PC-9 (cell line): Measurements from ENCODE around the gene EYS. TPM values are rescaled to one million over a fixed set of nuclear protein-coding genes. Genes with fewer than 3 reads are reported as not detected.

ENCODE experiments used
- BruUV-seq: library from RNA; stranded (reverse); fragments of 400-500 nt; replicated peaks from 2 replicates; lab custom pipeline; 2021; lab: Mats Ljungman, UMichigan
- CTCF ChIA-PET: fragments of 300-600 bp; sonication (Branson Sonifier 250); formaldehyde crosslinking; loops from one replicate; lab custom pipeline; 2022; ENCODE audit warnings: antibody characterized with exemption; lab: Charles Lee
- POLR2A ChIA-PET: fragments of 300-600 bp; sonication (Branson Sonifier 250); formaldehyde crosslinking; loops from one replicate; lab custom pipeline; 2022; ENCODE audit warnings: antibody characterized with exemption; ENCODE audit not compliant: unreplicated experiment; lab: Charles Lee
- DNase-seq, 2 experiments: peaks; one replicate each; pipeline versions ENCODE4 v3.0.0 to v3.0.0-alpha.2; 2015 to 2022; ENCODE audit warnings: mixed read lengths in 1 of 2
- H2AFZ ChIP-seq: fragments of 200-600 bp; sonication (generic); 2 replicates; pipeline ENCODE4 v1.8.1; 2017; ENCODE audit warnings: antibody characterized with exemption
- H3F3A ChIP-seq: fragments of 200-600 bp; sonication (generic); 2 replicates; pipeline ENCODE4 v1.8.1; 2017; ENCODE audit warnings: antibody characterized with exemption, mild to moderate bottlenecking, low read depth; ENCODE audit not compliant: insufficient read depth
- H3K27ac ChIP-seq: fragments of 200-600 bp; sonication (generic); 2 replicates; pipeline ENCODE4 v1.6.1; 2016; ENCODE audit warnings: mixed run types
- H3K27me3 ChIP-seq: fragments of 200-600 bp; sonication (generic); 2 replicates; pipeline ENCODE4 v1.6.1; 2016; ENCODE audit warnings: low read depth, mixed run types; ENCODE audit not compliant: insufficient read depth
- H3K36me3 ChIP-seq: fragments of 200-600 bp; sonication (generic); 2 replicates; pipeline ENCODE4 v1.6.1; 2016; ENCODE audit warnings: low read depth, mixed run types
- H3K4me1 ChIP-seq: fragments of 200-600 bp; sonication (generic); replicated peaks from 2 replicates; pipeline ENCODE4 v1.6.1; 2016; ENCODE audit warnings: mixed run types; ENCODE audit not compliant: insufficient read depth
- H3K4me2 ChIP-seq: fragments of 200-600 bp; sonication (generic); 2 replicates; pipeline ENCODE4 v1.6.1; 2017; ENCODE audit warnings: mixed run types
- H3K4me3 ChIP-seq: fragments of 200-600 bp; sonication (generic); 2 replicates; pipeline ENCODE4 v1.6.1; 2016; ENCODE audit warnings: mixed run types
- H3K79me2 ChIP-seq: fragments of 200-600 bp; sonication (generic); 2 replicates; pipeline ENCODE4 v1.6.1; 2017; ENCODE audit warnings: low read depth, mixed run types
- H3K9me2 ChIP-seq: fragments of 200-600 bp; sonication (generic); 2 replicates; pipeline ENCODE4 v1.8.1; 2017; ENCODE audit warnings: mild to moderate bottlenecking; ENCODE audit not compliant: insufficient read depth
- H3K9me3 ChIP-seq: fragments of 200-600 bp; sonication (generic); 2 replicates; pipeline ENCODE4 v1.8.1; 2016; ENCODE audit warnings: low read depth; ENCODE audit not compliant: insufficient read depth
- H4K20me1 ChIP-seq: fragments of 200-600 bp; sonication (generic); 2 replicates; pipeline ENCODE4 v1.8.1; 2017; ENCODE audit not compliant: insufficient read depth
- CTCF ChIP-seq: fragments of 200-600 bp; sonication (generic); conservative IDR thresholded peaks from 2 replicates; pipeline ENCODE4 v1.6.1; 2017; ENCODE audit warnings: mixed run types, antibody characterized with exemption, mild to moderate bottlenecking, moderate library complexity
- EZH2 ChIP-seq: fragments of 200-600 bp; sonication (generic); IDR thresholded peaks from 2 replicates; pipeline ENCODE4 v1.8.0; 2017; ENCODE audit warnings: antibody characterized with exemption, low read depth
- intact Hi-C: fragments of 100-400 bp; cut with micrococcal nuclease; formaldehyde crosslinking; loops from one replicate; pipeline ENCODE4 v1.10.0; 2022; ENCODE audit not compliant: unreplicated experiment
- total RNA-seq: library from RNA; stranded (reverse); gene quantifications from 2 replicates; pipeline ENCODE4 v1.2.3, GENCODE V29; 2021

Gene EYS
- total RNA-seq, 1 experiment from 2014 or later: not detected

- Histone ChIP-seq H3K4me3 (no peak overlapping the region), H3K4me1 (no peaks in the 10 kb centered on the region), H3K27ac (no peak overlapping the region), H3K36me3 (no peaks in the 10 kb centered on the region), H2AFZ (no peak overlapping the region), H4K20me1 (no peaks in the 10 kb centered on the region), H3K4me2 (no peak overlapping the region), H3K27me3 (no peaks in the 10 kb centered on the region), H3K79me2 (no peaks in the 10 kb centered on the region), H3F3A (no peaks in the 10 kb centered on the region), H3K9me2 (no peaks in the 10 kb centered on the region), H3K9me3 (no peaks in the 10 kb centered on the region)
- intact Hi-C loops: loop anchor here (5.0 kb wide), 1 partner anchor 319 kb away; no protein-coding TSS in a partner anchor
- DNase-seq: no peak
- CTCF ChIA-PET: interaction anchor here (0.6 kb wide), 1 partner anchor 1763 kb away, joined by 3 read pairs; no protein-coding TSS in a partner anchor
- TF ChIP-seq CTCF (no peak), EZH2 (no peak)
- no TSS peak for BruUV-seq
- POLR2A ChIA-PET: no interaction called here
Measured at GRCh38 chr6:64013011-64013410, 1694.0 kb downstream of the EYS start.

GRCh38 chr6:64012351-64013001 lies 1694.5 kb downstream of the EYS start:
- H3K36me3 ChIP-seq: no peaks in the 10 kb centered on the region
- no peaks in the 10 kb centered on the region for H3K9me3 ChIP-seq
- CTCF ChIA-PET: no interaction called here
- intact Hi-C loops: loop anchor here (5.0 kb wide), 1 partner anchor 320 kb away; no protein-coding TSS in a partner anchor
- H4K20me1 ChIP-seq: no peaks in the 10 kb centered on the region
- H3F3A ChIP-seq: no peaks in the 10 kb centered on the region
- H3K4me3 ChIP-seq: no peak overlapping the region
- no peak overlapping the region for H2AFZ ChIP-seq
- POLR2A ChIA-PET: no interaction called here
- no peak overlapping the region for H3K27ac ChIP-seq
- no peak for DNase-seq
- H3K79me2 ChIP-seq: no peaks in the 10 kb centered on the region
- H3K27me3 ChIP-seq: no peaks in the 10 kb centered on the region
- BruUV-seq: no TSS peak
- H3K4me1 ChIP-seq: no peaks in the 10 kb centered on the region
- TF ChIP-seq CTCF (peak; percentile 60), EZH2 (no peak)
- no peaks in the 10 kb centered on the region for H3K9me2 ChIP-seq
- H3K4me2 ChIP-seq: no peak overlapping the region

- Histone ChIP-seq H3F3A (no peaks in the 10 kb centered on the region), H3K9me3 (no peaks in the 10 kb centered on the region), H3K9me2 (no peaks in the 10 kb centered on the region; the same call in 1 of the 2 replicates), H3K79me2 (no peaks in the 10 kb centered on the region), H3K36me3 (no peaks in the 10 kb centered on the region), H3K4me2 (no peak overlapping the region), H3K27ac (no peak overlapping the region), H3K4me3 (no peak overlapping the region), H3K4me1 (no peaks in the 10 kb centered on the region), H4K20me1 (no peaks in the 10 kb centered on the region), H3K27me3 (no peaks in the 10 kb centered on the region), H2AFZ (no peak overlapping the region)
- no peak for DNase-seq
- TF ChIP-seq CTCF: no peak
- TF ChIP-seq EZH2: no peak
- CTCF ChIA-PET: no interaction called here
- intact Hi-C loops: loop anchor here (5.0 kb wide), 1 partner anchor 322 kb away; no protein-coding TSS in a partner anchor
- POLR2A ChIA-PET: no interaction called here
- no TSS peak for BruUV-seq
Measured at GRCh38 chr6:64010666-64011065, 1696.4 kb downstream of the EYS start.
